ENCODE results near the gene PREP. TPM values are rescaled to one million over a fixed set of nuclear protein-coding genes. Genes with fewer than 3 reads are reported as not detected.

The PREP gene
- total RNA-seq, 1 experiment from 2014 or later = 35.8 TPM

DNA sequence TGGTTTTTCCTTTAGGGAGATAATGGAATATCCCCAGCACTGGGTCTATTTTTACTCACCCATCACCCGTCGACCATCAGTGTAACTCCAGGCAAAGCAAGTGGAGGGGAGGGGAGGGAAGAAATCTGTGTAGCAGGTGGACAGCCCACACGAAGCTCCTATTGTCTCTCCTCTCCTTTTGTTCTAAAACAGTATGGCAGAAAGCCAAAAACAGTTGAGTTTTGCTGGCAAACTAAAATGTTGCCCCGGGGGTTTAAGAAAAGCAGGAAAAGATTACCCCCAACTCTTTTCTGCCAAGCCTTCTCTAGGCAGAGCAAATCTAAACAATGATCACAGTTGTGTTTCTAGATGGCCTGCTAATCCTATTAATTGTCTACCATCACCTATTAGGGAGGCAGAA, 89.7 kb downstream of the PREP start:
- CTCF ChIA-PET = no interaction called here
- Histone ChIP-seq H3F3A (ENCODE audit: insufficient read depth, low read depth) (no peaks in the 10 kb centered on the region; the same call in 1 of the 2 replicates), H2AFZ (no peak overlapping the region), H3K36me3 (ENCODE audit: low read depth) (peaks cover 15% of the 10 kb centered on the region; the same call in 1 of the 2 replicates), H3K9me2 (ENCODE audit: insufficient read depth) (no peaks in the 10 kb centered on the region), H3K4me2 (no peak overlapping the region), H3K4me1 (replicated peaks; ENCODE audit: insufficient read depth) (no peaks in the 10 kb centered on the region), H3K9me3 (ENCODE audit: insufficient read depth, low read depth) (no peaks in the 10 kb centered on the region), H3K4me3 (no peak overlapping the region), H4K20me1 (ENCODE audit: insufficient read depth) (no peaks in the 10 kb centered on the region), H3K27ac (no peak overlapping the region), H3K27me3 (ENCODE audit: insufficient read depth, low read depth) (no peaks in the 10 kb centered on the region), H3K79me2 (ENCODE audit: low read depth) (no peaks in the 10 kb centered on the region)
- DNase-seq = no peak
- no TSS peak for BruUV-seq (replicated peaks)
- intact Hi-C loops (cut with micrococcal nuclease; ENCODE audit: unreplicated experiment) = no loop called here
- TF ChIP-seq, protein P1, sequence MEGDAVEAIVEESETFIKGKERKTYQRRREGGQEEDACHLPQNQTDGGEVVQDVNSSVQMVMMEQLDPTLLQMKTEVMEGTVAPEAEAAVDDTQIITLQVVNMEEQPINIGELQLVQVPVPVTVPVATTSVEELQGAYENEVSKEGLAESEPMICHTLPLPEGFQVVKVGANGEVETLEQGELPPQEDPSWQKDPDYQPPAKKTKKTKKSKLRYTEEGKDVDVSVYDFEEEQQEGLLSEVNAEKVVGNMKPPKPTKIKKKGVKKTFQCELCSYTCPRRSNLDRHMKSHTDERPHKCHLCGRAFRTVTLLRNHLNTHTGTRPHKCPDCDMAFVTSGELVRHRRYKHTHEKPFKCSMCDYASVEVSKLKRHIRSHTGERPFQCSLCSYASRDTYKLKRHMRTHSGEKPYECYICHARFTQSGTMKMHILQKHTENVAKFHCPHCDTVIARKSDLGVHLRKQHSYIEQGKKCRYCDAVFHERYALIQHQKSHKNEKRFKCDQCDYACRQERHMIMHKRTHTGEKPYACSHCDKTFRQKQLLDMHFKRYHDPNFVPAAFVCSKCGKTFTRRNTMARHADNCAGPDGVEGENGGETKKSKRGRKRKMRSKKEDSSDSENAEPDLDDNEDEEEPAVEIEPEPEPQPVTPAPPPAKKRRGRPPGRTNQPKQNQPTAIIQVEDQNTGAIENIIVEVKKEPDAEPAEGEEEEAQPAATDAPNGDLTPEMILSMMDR (conservative IDR thresholded peaks at IDR 0.05) = no peak
- no peak for TF ChIP-seq EZH2 (IDR thresholded peaks at IDR 0.05; ENCODE audit: low read depth)
- POLR2A ChIA-PET (ENCODE audit: unreplicated experiment) = no interaction called here

DNA sequence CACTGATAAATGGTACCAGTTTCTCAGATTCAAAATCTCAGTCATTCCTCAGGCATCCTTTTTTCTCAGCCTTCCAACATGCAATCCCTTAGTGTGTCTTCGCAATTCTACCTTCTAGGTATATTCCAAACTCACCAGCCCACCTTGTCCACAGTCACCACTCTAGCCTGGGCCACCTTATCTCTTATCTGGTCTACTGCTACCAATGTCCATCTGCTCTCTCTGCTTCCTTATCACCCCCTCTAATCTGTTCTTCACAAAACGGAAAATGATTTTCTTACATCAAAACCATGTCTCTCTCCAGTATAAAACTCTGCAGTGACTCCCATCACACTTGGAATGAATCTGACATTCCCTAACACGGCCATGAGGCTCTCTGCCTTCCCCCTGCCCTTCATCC, 91.9 kb downstream of the PREP start:
- no peaks in the 10 kb centered on the region for H3K4me1 ChIP-seq (replicated peaks; ENCODE audit: insufficient read depth)
- CTCF ChIA-PET = no interaction called here
- intact Hi-C loops (cut with micrococcal nuclease; ENCODE audit: unreplicated experiment) = no loop called here
- H3K27ac ChIP-seq = no peak overlapping the region
- no peak overlapping the region for H3K4me3 ChIP-seq
- no peaks in the 10 kb centered on the region for H4K20me1 ChIP-seq (ENCODE audit: insufficient read depth)
- POLR2A ChIA-PET (ENCODE audit: unreplicated experiment) = no interaction called here
- peaks cover 21% of the 10 kb centered on the region; the same call in 1 of the 2 replicates for H3K36me3 ChIP-seq (ENCODE audit: low read depth)
- H3F3A ChIP-seq (ENCODE audit: insufficient read depth, low read depth) = no peaks in the 10 kb centered on the region; the same call in 1 of the 2 replicates
- H3K4me2 ChIP-seq = no peak overlapping the region
- no TSS peak for BruUV-seq (replicated peaks)
- H3K9me3 ChIP-seq (ENCODE audit: insufficient read depth, low read depth) = no peaks in the 10 kb centered on the region
- TF ChIP-seq EZH2 (IDR thresholded peaks at IDR 0.05; ENCODE audit: low read depth) = no peak
- TF ChIP-seq, protein P1 (conservative IDR thresholded peaks at IDR 0.05) = no peak
- H2AFZ ChIP-seq = no peak overlapping the region
- no peaks in the 10 kb centered on the region for H3K27me3 ChIP-seq (ENCODE audit: insufficient read depth, low read depth)
- H3K9me2 ChIP-seq (ENCODE audit: insufficient read depth) = no peaks in the 10 kb centered on the region
- no peak for DNase-seq
- H3K79me2 ChIP-seq (ENCODE audit: low read depth) = no peaks in the 10 kb centered on the region

DNA sequence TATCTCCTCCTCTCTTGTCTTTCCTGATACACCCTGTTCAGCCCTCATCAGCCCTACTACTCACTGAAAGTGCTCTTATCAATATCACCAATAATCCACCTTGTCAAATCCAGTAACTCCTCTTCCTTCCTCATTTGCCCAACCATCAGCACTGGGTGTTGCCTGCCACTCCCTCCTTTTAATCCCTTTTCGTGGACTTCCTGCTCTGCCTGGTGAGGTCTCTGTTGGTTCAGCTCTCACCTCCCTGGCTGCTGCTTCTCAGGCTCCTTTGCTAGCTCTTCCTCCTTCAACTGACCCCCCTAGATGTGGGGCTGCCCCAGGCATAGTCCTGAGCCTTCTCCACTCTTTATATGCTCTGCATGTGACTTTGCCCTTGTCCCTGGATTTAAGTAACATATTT, 92.5 kb downstream of the PREP start:
- no peaks in the 10 kb centered on the region for H3K4me1 ChIP-seq (replicated peaks; ENCODE audit: insufficient read depth)
- no peak overlapping the region for H2AFZ ChIP-seq
- H4K20me1 ChIP-seq (ENCODE audit: insufficient read depth) = no peaks in the 10 kb centered on the region
- no peaks in the 10 kb centered on the region for H3K9me3 ChIP-seq (ENCODE audit: insufficient read depth, low read depth)
- peaks cover 21% of the 10 kb centered on the region; the same call in 1 of the 2 replicates for H3K36me3 ChIP-seq (ENCODE audit: low read depth)
- no peak overlapping the region for H3K4me3 ChIP-seq
- no peaks in the 10 kb centered on the region for H3K79me2 ChIP-seq (ENCODE audit: low read depth)
- no peaks in the 10 kb centered on the region for H3K27me3 ChIP-seq (ENCODE audit: insufficient read depth, low read depth)
- BruUV-seq (replicated peaks) = no TSS peak
- H3K27ac ChIP-seq = no peak overlapping the region
- H3F3A ChIP-seq (ENCODE audit: insufficient read depth, low read depth) = no peaks in the 10 kb centered on the region; the same call in 1 of the 2 replicates
- no peak overlapping the region for H3K4me2 ChIP-seq
- no peak for DNase-seq
- ChIA-PET CTCF (no interaction called here), POLR2A (ENCODE audit: unreplicated experiment) (no interaction called here)
- no peak for TF ChIP-seq EZH2 (IDR thresholded peaks at IDR 0.05; ENCODE audit: low read depth)
- TF ChIP-seq, protein P1 (conservative IDR thresholded peaks at IDR 0.05) = no peak
- H3K9me2 ChIP-seq (ENCODE audit: insufficient read depth) = no peaks in the 10 kb centered on the region
- intact Hi-C loops (cut with micrococcal nuclease; ENCODE audit: unreplicated experiment) = no loop called here

Measured in PC-9 (cell line).